K562 (cell line): ENCODE data around the gene NSG2. TPM values are rescaled to one million over a fixed set of nuclear protein-coding genes. Genes with fewer than 3 reads are reported as not detected.
A peak's percentile ranks its signal among the peaks of the same experiment; 100 is the strongest.

Experiments
- ATAC-seq: fragments of 200-7000 bp; cut with Tn5 transposase; 3 replicates; pipeline ENCODE4 v1.9.1; 2020; ENCODE audit warnings: moderate library complexity
- BruUV-seq: library from RNA; stranded (reverse); fragments of 400-500 nt; replicated peaks from 2 replicates; lab custom pipeline; 2021; lab: Mats Ljungman, UMichigan
- CTCF ChIA-PET: fragments of 300-600 bp; formaldehyde crosslinking; extraction: SDS; loops from one replicate; lab custom pipeline; 2021; ENCODE audit warnings: low intra/inter-chr PET ratio; lab: Yijun Ruan, JAX
- POLR2A ChIA-PET: fragments of 300-600, 350-650 bp; sonication (Branson Sonifier 250); formaldehyde crosslinking; extraction: SDS; loops from one replicate; lab custom pipeline; 2021; ENCODE audit warnings: antibody characterized with exemption, inconsistent platforms; lab: Yijun Ruan, JAX
- DNase-seq, 4 experiments: peaks; one replicate each; pipeline versions ENCODE4 v3.0.0 to v3.0.0-alpha.2; 2011 to 2018; ENCODE audit warnings: low spot score in 3 of 4, mixed read lengths in 3 of 4; ENCODE audit errors: extremely low read depth in 1 of 4
- FAIRE-seq: peaks from 2 replicates; lab custom pipeline; 2011; peaks lifted over from hg19 to GRCh38; lab: Jason Lieb, UNC
- H2AFZ ChIP-seq: 2 replicates; pipeline ENCODE4 v1.6.0; 2011; ENCODE audit warnings: low read depth, low read length, control low read depth, inconsistent platforms
- H3K27ac ChIP-seq: fragments of 200-600 bp; 3 replicates; pipeline ENCODE4 v1.8.0; 2011; ENCODE audit warnings: low read depth, mild to moderate bottlenecking, control low read depth, inconsistent platforms, low read length, moderate library complexity, mixed read lengths; ENCODE audit errors: extremely low read depth
- H3K27me3 ChIP-seq, 2 experiments: fragments of 300-600 bp in 1 of 2; 2 replicates in 1 of 2; 3 replicates in 1 of 2; pipeline versions ENCODE4 v1.6.0 to v1.8.0; 2011; ENCODE audit warnings: inconsistent platforms in 2 of 2, low read length in 2 of 2, mild to moderate bottlenecking in 1 of 2, mixed read lengths in 1 of 2, moderate library complexity in 1 of 2; ENCODE audit not compliant: control insufficient read depth in 2 of 2, insufficient read depth in 2 of 2
- H3K36me3 ChIP-seq: fragments of 300-600 bp; 3 replicates; pipeline ENCODE4 v1.8.0; 2011; ENCODE audit warnings: mild to moderate bottlenecking, low read length, inconsistent platforms; ENCODE audit not compliant: control insufficient read depth, insufficient read depth
- H3K4me1 ChIP-seq, 2 experiments: fragments of 200-600 bp in 1 of 2; replicated peaks in 1 of 2; 2 replicates in 1 of 2; 3 replicates in 1 of 2; pipeline versions ENCODE4 v1.5.1 to v1.8.0; 2011; ENCODE audit warnings: inconsistent platforms in 2 of 2, low read length in 2 of 2, mild to moderate bottlenecking in 1 of 2, mixed read lengths in 1 of 2, moderate library complexity in 1 of 2; ENCODE audit not compliant: control insufficient read depth in 2 of 2, insufficient read depth in 2 of 2
- H3K4me2 ChIP-seq: 2 replicates; pipeline ENCODE4 v1.6.1; 2011; ENCODE audit warnings: low read length, control low read depth, inconsistent platforms, mixed read lengths; ENCODE audit not compliant: insufficient read depth
- H3K4me3 ChIP-seq: fragments of 200-600 bp; sonication (generic), shearing (Covaris generic); 2 replicates; pipeline ENCODE4 v1.5.1; 2016; ENCODE audit warnings: control low read depth, inconsistent platforms
- H3K79me2 ChIP-seq: fragments of 200-600 bp; 3 replicates; pipeline ENCODE4 v1.8.0; 2011; ENCODE audit warnings: low read length, inconsistent platforms; ENCODE audit not compliant: control insufficient read depth, insufficient read depth
- H3K9ac ChIP-seq, 2 experiments: 2 replicates each; pipeline versions ENCODE4 v1.6.0 to v1.6.1; 2011; ENCODE audit warnings: low read depth in 2 of 2, low read length in 2 of 2, control low read depth in 1 of 2, inconsistent platforms in 1 of 2, mild to moderate bottlenecking in 1 of 2, mixed read lengths in 1 of 2; ENCODE audit not compliant: insufficient read depth in 1 of 2
- H3K9me1 ChIP-seq: one replicate; pipeline ENCODE4 v1.6.0; 2011; ENCODE audit warnings: inconsistent platforms, mild to moderate bottlenecking, low read length, moderate library complexity; ENCODE audit not compliant: control insufficient read depth, insufficient read depth
- H3K9me3 ChIP-seq: replicated peaks from 2 replicates; pipeline ENCODE4 v1.5.1; 2011; ENCODE audit warnings: low read depth, low read length, inconsistent platforms; ENCODE audit not compliant: control insufficient read depth, insufficient read depth
- H4K20me1 ChIP-seq: replicated peaks from 2 replicates; pipeline ENCODE4 v1.6.1; 2011; ENCODE audit warnings: low read length, inconsistent platforms, mixed read lengths; ENCODE audit not compliant: control insufficient read depth, insufficient read depth
- BCOR ChIP-seq: fragments of 450-650 bp; IDR thresholded peaks from 2 replicates; pipeline ENCODE4 v1.6.1; 2016
- HDAC3 ChIP-seq: fragments of 450-650 bp; IDR thresholded peaks from 2 replicates; pipeline ENCODE4 v1.6.1; 2018; ENCODE audit warnings: borderline replicate concordance, mild to moderate bottlenecking, moderate library complexity; ENCODE audit not compliant: partially characterized antibody
- OTX1 ChIP-seq: fragments of 450-650 bp; formaldehyde crosslinking; IDR thresholded peaks from 2 replicates; pipeline ENCODE4 v1.4.0; 2022; ENCODE audit warnings: mild to moderate bottlenecking
- POLR2AphosphoS5 ChIP-seq: IDR thresholded peaks from 2 replicates; pipeline ENCODE4 v1.6.1; 2011; ENCODE audit warnings: mild to moderate bottlenecking, low read depth, low read length, moderate library complexity; ENCODE audit not compliant: control insufficient read depth, insufficient read depth
- RBFOX2 ChIP-seq: fragments of 200-400 bp; formaldehyde crosslinking; IDR thresholded peaks from 2 replicates; pipeline ENCODE4 v1.6.1; 2017; ENCODE audit warnings: low read depth, mild to moderate bottlenecking, low read length, moderate library complexity
- RFX1 ChIP-seq: fragments of 450-650 bp; IDR thresholded peaks from 2 replicates; pipeline ENCODE4 v1.6.1; 2016; ENCODE audit warnings: mild to moderate bottlenecking, moderate library complexity
- SRSF3 ChIP-seq: fragments of 200-400 bp; formaldehyde crosslinking; IDR thresholded peaks from 2 replicates; pipeline ENCODE4 v1.6.1; 2016; ENCODE audit warnings: mild to moderate bottlenecking, low read length, moderate library complexity; ENCODE audit not compliant: insufficient read depth
- WGBS: fragments of 100-300 bp; shearing (Covaris generic); methylation state at CpG from one replicate; pipeline ENCODE4 v1.1.6; 2016; ENCODE audit warnings: low coverage, mixed read lengths; ENCODE audit not compliant: insufficient coverage; ENCODE audit errors: missing lambda C conversion rate; 5-methylcytosine and 5-hydroxymethylcytosine counted together
- in situ Hi-C: fragments of 300-500 bp; cut with MboI; formaldehyde crosslinking; loops from 4 replicates; pipeline ENCODE4 v1.15.0; 2018; ENCODE audit warnings: inconsistent platforms, mixed read lengths
- intact Hi-C: fragments of 100-400 bp; cut with micrococcal nuclease; formaldehyde crosslinking; loops from 2 replicates; pipeline ENCODE4 v1.14.2; 2022
- polyA plus RNA-seq, 8 experiments: library from polyadenylated mRNA; depleted of rRNA in 4 of 8; stranded (reverse) in 5 of 8; unstranded in 3 of 8; fragments of >200 nt; fragmentation: Nextera tagmentation in 2 of 8; fragmentation: Illumina TruSeq in 1 of 8; extraction: Ambion mirVana in 2 of 8; extraction: Trizol in 1 of 8; gene quantifications; 2 replicates each; pipeline versions ENCODE4 v1.2.1 to v1.2.3, GENCODE V29; 2011 to 2014; ENCODE audit warnings: inconsistent platforms in 1 of 8, missing spikeins in 1 of 8
- total RNA-seq, 7 experiments: library from RNA; depleted of rRNA in 6 of 7; stranded (reverse); fragments of >200 nt in 6 of 7; fragmentation: Illumina TruSeq in 2 of 7; extraction: Trizol in 2 of 7; gene quantifications; 2 replicates each; pipeline versions ENCODE4 v1.2.1 to v1.2.3, GENCODE V29; 2011 to 2021; ENCODE audit warnings: low replicate concordance in 1 of 7

Gene NSG2
- total and polyA plus RNA-seq, 9 of the 15 experiments (the other 6 are each of a cell fraction or from before 2014, with no cell fraction given), result not detected

DNA sequence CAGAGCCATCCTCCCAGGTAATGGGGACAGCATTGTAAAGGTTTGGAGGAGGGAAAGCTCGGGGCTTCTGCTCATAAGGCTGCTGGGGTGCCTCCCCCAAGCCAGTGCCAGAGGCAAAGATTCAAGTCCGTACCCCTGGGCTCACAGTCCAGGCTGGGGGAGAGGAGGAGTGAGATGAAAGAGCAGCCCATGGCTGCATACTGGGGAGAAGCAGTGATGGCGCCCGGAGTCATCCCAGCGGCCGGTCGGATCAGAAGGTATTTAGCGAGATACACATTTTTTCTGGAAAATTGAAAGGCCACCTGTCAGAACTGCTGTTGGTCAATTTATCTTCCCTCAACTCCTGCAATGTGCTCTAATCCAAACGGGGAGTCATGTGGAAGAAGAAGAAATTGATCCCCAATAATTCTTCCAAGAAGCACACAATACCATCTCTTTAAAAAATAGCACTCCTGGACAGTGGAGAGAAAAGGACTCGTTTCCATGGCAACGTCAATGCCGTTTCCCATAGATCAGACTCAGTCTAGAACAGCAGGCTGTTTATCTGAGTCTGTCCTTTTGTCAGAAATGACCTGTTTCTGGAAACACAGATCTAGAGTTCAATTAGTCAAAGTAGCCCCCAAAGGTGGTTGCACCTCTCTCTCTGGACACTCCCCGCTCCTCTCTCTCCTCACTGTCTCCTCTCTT is 65.9 kb downstream of the NSG2 start:
- no peak overlapping the region for H3K4me2 ChIP-seq
- ChIA-PET CTCF (no interaction called here), POLR2A (no interaction called here)
- in situ Hi-C loops (no loop called here), intact Hi-C loops (no loop called here)
- no peak for FAIRE-seq
- ATAC-seq, result no peak
- no peaks in the 10 kb centered on the region for H3K79me2 ChIP-seq
- no peaks in the 10 kb centered on the region for H3K36me3 ChIP-seq
- no peaks in the 10 kb centered on the region for H3K9me1 ChIP-seq
- no peak overlapping the region for H2AFZ ChIP-seq
- no peaks in the 10 kb centered on the region for H3K9me3 ChIP-seq
- no peaks in the 10 kb centered on the region; the same call in 1 of the 2 replicates for H4K20me1 ChIP-seq
- BruUV-seq, result no TSS peak
- no peak for DNase-seq
- no peak overlapping the region for H3K4me3 ChIP-seq
- H3K9ac ChIP-seq, result no peak overlapping the region
- H3K27ac ChIP-seq, result no peak overlapping the region
- 1% methylated on average over 13 of the region's 13 CpGs for WGBS
- peaks cover 8 to 32% of the 10 kb centered on the region in 2 experiments; a peak in 3 of 5 replicates for H3K27me3 ChIP-seq
- TF ChIP-seq RBFOX2 (no peak), HDAC3 (no peak), BCOR (no peak), RFX1 (peak; percentile 66), POLR2AphosphoS5 (no peak), OTX1 (CRISPR knock-in tag) (no peak), SRSF3 (no peak)
- no peaks in the 10 kb centered on the region for H3K4me1 ChIP-seq
